Endodermal cell (in vitro differentiated cells): ENCODE data around the gene GPX5. TPM values are rescaled to one million over a fixed set of nuclear protein-coding genes. Genes with fewer than 3 reads are reported as not detected.
"Not testable (repeated sequence)": the region's sequence is repeated elsewhere in the genome, so short reads cannot be mapped to it uniquely, and the experiment has no call there.

Experiments
- DNase-seq: peaks from one replicate; pipeline ENCODE4 v3.0.0-alpha.2; 2017
- H3K27ac ChIP-seq: 2 replicates; pipeline ENCODE4 v1.5.1; 2013; ENCODE audit warnings: mild to moderate bottlenecking, low read depth, low read length, moderate library complexity
- H3K27me3 ChIP-seq: 2 replicates; pipeline ENCODE4 v1.6.1; 2013; ENCODE audit warnings: mild to moderate bottlenecking, low read length, moderate library complexity; ENCODE audit not compliant: insufficient read depth, control insufficient read depth, poor library complexity, severe bottlenecking
- H3K36me3 ChIP-seq: 2 replicates; pipeline ENCODE4 v1.7.0; 2013; ENCODE audit warnings: mild to moderate bottlenecking, low read length, moderate library complexity; ENCODE audit not compliant: control insufficient read depth, insufficient read depth
- H3K4me1 ChIP-seq: one replicate; pipeline ENCODE4 v1.7.0; 2013; ENCODE audit warnings: low read length; ENCODE audit not compliant: control insufficient read depth, insufficient read depth
- H3K4me3 ChIP-seq: 2 replicates; pipeline ENCODE4 v1.5.1; 2013; ENCODE audit warnings: mild to moderate bottlenecking, low read length, moderate library complexity
- H3K9ac ChIP-seq: 2 replicates; pipeline ENCODE4 v1.6.1; 2013; ENCODE audit warnings: mild to moderate bottlenecking, low read length, moderate library complexity; ENCODE audit not compliant: poor library complexity, severe bottlenecking; ENCODE audit errors: extremely low read depth
- H3K9me3 ChIP-seq: 2 replicates; pipeline ENCODE4 v1.6.1; 2013; ENCODE audit warnings: mild to moderate bottlenecking, low read length, moderate library complexity; ENCODE audit not compliant: control insufficient read depth
- H3K27ac Mint-ChIP-seq: 2 replicates; pipeline ENCODE4 v1.8.0; 2020; ENCODE audit warnings: mixed read lengths
- H3K27me3 Mint-ChIP-seq: 2 replicates; pipeline ENCODE4 v1.8.0; 2021; ENCODE audit warnings: mild to moderate bottlenecking, mixed read lengths; ENCODE audit not compliant: insufficient read depth
- H3K36me3 Mint-ChIP-seq: 2 replicates; pipeline ENCODE4 v1.8.0; 2020; ENCODE audit warnings: low read depth, mixed read lengths
- H3K4me1 Mint-ChIP-seq: 2 replicates; pipeline ENCODE4 v1.8.0; 2020; ENCODE audit warnings: mixed read lengths
- H3K4me3 Mint-ChIP-seq: 2 replicates; pipeline ENCODE4 v1.8.0; 2020; ENCODE audit warnings: mild to moderate bottlenecking, moderate library complexity, mixed read lengths
- H3K9me3 Mint-ChIP-seq: 2 replicates; pipeline ENCODE4 v1.8.0; 2020; ENCODE audit warnings: mild to moderate bottlenecking, mixed read lengths
- WGBS, 2 experiments: methylation state at CpG; one replicate each; pipeline versions ENCODE4 v1.1.5 to v1.1.7; 2013; ENCODE audit warnings: missing lambda C conversion rate in 2 of 2, mixed read lengths in 1 of 2; ENCODE audit not compliant: insufficient coverage in 1 of 2, insufficient read length in 1 of 2; 5-methylcytosine and 5-hydroxymethylcytosine counted together
- total RNA-seq, 2 donors: library from RNA; stranded (reverse); fragmentation: NEBNext Ultra II Directional in 1 of 2; extraction: Animal tissue kit (Norgen Biotek cat#: 25700) in 1 of 2; gene quantifications; 2 replicates in 1 of 2; 3 replicates in 1 of 2; pipeline ENCODE4 v1.2.1, GENCODE V29; 2021
- TF ChIP-seq, protein P1 (sequence below): fragments of 200-600 bp; sonication (generic); conservative IDR thresholded peaks from 2 replicates; pipeline ENCODE4 v1.5.0; 2021; ENCODE audit warnings: antibody characterized with exemption, mild to moderate bottlenecking

The GPX5 gene
- total RNA-seq, 2 donors from 2014 or later: not detected

- peak; percentile 74 for DNase-seq
- Histone ChIP-seq H3K4me3 (peak overlapping the region; percentile 80), H3K36me3 (no peaks in the 10 kb centered on the region), H3K27ac (no peak overlapping the region), H3K9ac (peak overlapping the region; percentile 21), H3K9me3 (no peaks in the 10 kb centered on the region), H3K27me3 (no peaks in the 10 kb centered on the region), H3K4me1 (no peaks in the 10 kb centered on the region)
- 5 to 8% methylated on average over 17 to 29 of the region's 31 CpGs for WGBS, 2 experiments
- H3K4me3 Mint-ChIP-seq: peak overlapping the region; percentile 71
- peaks cover 35% of the 10 kb centered on the region for H3K27me3 Mint-ChIP-seq
- peaks cover 8% of the 10 kb centered on the region for H3K4me1 Mint-ChIP-seq
- no peaks in the 10 kb centered on the region for H3K36me3 Mint-ChIP-seq
- no peaks in the 10 kb centered on the region for H3K9me3 Mint-ChIP-seq
- TF ChIP-seq, protein P1, sequence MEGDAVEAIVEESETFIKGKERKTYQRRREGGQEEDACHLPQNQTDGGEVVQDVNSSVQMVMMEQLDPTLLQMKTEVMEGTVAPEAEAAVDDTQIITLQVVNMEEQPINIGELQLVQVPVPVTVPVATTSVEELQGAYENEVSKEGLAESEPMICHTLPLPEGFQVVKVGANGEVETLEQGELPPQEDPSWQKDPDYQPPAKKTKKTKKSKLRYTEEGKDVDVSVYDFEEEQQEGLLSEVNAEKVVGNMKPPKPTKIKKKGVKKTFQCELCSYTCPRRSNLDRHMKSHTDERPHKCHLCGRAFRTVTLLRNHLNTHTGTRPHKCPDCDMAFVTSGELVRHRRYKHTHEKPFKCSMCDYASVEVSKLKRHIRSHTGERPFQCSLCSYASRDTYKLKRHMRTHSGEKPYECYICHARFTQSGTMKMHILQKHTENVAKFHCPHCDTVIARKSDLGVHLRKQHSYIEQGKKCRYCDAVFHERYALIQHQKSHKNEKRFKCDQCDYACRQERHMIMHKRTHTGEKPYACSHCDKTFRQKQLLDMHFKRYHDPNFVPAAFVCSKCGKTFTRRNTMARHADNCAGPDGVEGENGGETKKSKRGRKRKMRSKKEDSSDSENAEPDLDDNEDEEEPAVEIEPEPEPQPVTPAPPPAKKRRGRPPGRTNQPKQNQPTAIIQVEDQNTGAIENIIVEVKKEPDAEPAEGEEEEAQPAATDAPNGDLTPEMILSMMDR: no peak
- H3K27ac Mint-ChIP-seq: peak overlapping the region; percentile 88
Measured at GRCh38 chr6:28543651-28544610, 18.2 kb downstream of the GPX5 start.

GRCh38 chr6:28545955-28546354 is 20.3 kb downstream of the GPX5 start:
- no peak overlapping the region for H3K4me3 Mint-ChIP-seq
- Histone ChIP-seq H3K27ac (no peak overlapping the region), H3K9me3 (no peaks in the 10 kb centered on the region), H3K36me3 (no peaks in the 10 kb centered on the region), H3K4me3 (no peak overlapping the region), H3K9ac (no peak overlapping the region), H3K4me1 (no peaks in the 10 kb centered on the region), H3K27me3 (peaks cover 5% of the 10 kb centered on the region)
- TF ChIP-seq, protein P1: no peak
- H3K36me3 Mint-ChIP-seq: no peaks in the 10 kb centered on the region
- H3K4me1 Mint-ChIP-seq: peaks cover 8% of the 10 kb centered on the region
- H3K27ac Mint-ChIP-seq: no peak overlapping the region
- no peak for DNase-seq
- no peaks in the 10 kb centered on the region for H3K9me3 Mint-ChIP-seq
- peaks cover 41% of the 10 kb centered on the region for H3K27me3 Mint-ChIP-seq

GRCh38 chr6:28547003-28547402 is 21.3 kb downstream of the GPX5 start:
- DNase-seq: not testable (repeated sequence)
- WGBS, 2 experiments: 80 to 96% methylated on average over 1 to 3 of the region's 3 CpGs

More at GRCh38 chr6:28547003-28547402, 21.3 kb downstream of the GPX5 start:
- not testable (repeated sequence) for H3K4me1 Mint-ChIP-seq, H3K36me3 Mint-ChIP-seq, H3K9ac ChIP-seq, H3K27ac ChIP-seq, H3K4me1 ChIP-seq, H3K4me3 Mint-ChIP-seq, H3K9me3 Mint-ChIP-seq, H3K9me3 ChIP-seq, H3K36me3 ChIP-seq, H3K4me3 ChIP-seq, H3K27ac Mint-ChIP-seq
- peaks cover 15% of the 10 kb centered on the region for H3K27me3 ChIP-seq
- H3K27me3 Mint-ChIP-seq: peaks cover 43% of the 10 kb centered on the region
